H9 (cell line): ENCODE measurements around the gene STOM. TPM values are rescaled to one million over a fixed set of nuclear protein-coding genes. Genes with fewer than 3 reads are reported as not detected.
A peak's percentile ranks its signal among the peaks of the same experiment; 100 is the strongest.

Experiments used
- DNase-seq: peaks from one replicate; pipeline ENCODE4 v3.0.0-alpha.2; 2017
- H2AFZ ChIP-seq: one replicate; pipeline ENCODE4 v1.6.1; 2013; ENCODE audit warnings: mild to moderate bottlenecking, low read length, control low read depth, moderate library complexity
- H2AK5ac ChIP-seq: 2 replicates; pipeline ENCODE4 v1.6.1; 2013; ENCODE audit warnings: low read length, control low read depth, mixed read lengths; ENCODE audit not compliant: insufficient read length
- H2BK120ac ChIP-seq: one replicate; pipeline ENCODE4 v1.6.1; 2013; ENCODE audit warnings: low read depth, mild to moderate bottlenecking, low read length, control low read depth, inconsistent platforms; ENCODE audit not compliant: poor library complexity, severe bottlenecking
- H2BK12ac ChIP-seq: 2 replicates; pipeline ENCODE4 v1.6.1; 2013; ENCODE audit warnings: low read length, control low read depth, mixed read lengths, low read depth; ENCODE audit not compliant: insufficient read length
- H2BK15ac ChIP-seq: 2 replicates; pipeline ENCODE4 v1.6.1; 2013; ENCODE audit warnings: low read depth, low read length, control low read depth
- H2BK20ac ChIP-seq: one replicate; pipeline ENCODE4 v1.6.1; 2013; ENCODE audit warnings: low read depth, mild to moderate bottlenecking, low read length, control low read depth, inconsistent platforms; ENCODE audit not compliant: poor library complexity, severe bottlenecking
- H2BK5ac ChIP-seq: 2 replicates; pipeline ENCODE4 v1.6.1; 2013; ENCODE audit warnings: low read length, control low read depth, mixed read lengths; ENCODE audit not compliant: insufficient read length
- H3K14ac ChIP-seq: 2 replicates; pipeline ENCODE4 v1.6.1; 2013; ENCODE audit warnings: low read length, control low read depth; ENCODE audit not compliant: insufficient read depth
- H3K18ac ChIP-seq: 2 replicates; pipeline ENCODE4 v1.6.1; 2013; ENCODE audit warnings: low read depth, mild to moderate bottlenecking, mixed read lengths, low read length, control low read depth; ENCODE audit not compliant: insufficient read length
- H3K23ac ChIP-seq: 2 replicates; pipeline ENCODE4 v1.6.1; 2013; ENCODE audit warnings: low read length, control low read depth, mixed read lengths, low read depth; ENCODE audit not compliant: insufficient read length
- H3K23me2 ChIP-seq: 2 replicates; pipeline ENCODE4 v1.6.1; 2013; ENCODE audit warnings: low read depth, mild to moderate bottlenecking, mixed read lengths, low read length, control low read depth; ENCODE audit not compliant: insufficient read length, poor library complexity, severe bottlenecking
- H3K27ac ChIP-seq: 2 replicates; pipeline ENCODE4 v1.5.1; 2013; ENCODE audit warnings: low read length, control low read depth, mixed read lengths, low read depth; ENCODE audit not compliant: insufficient read length
- H3K27me3 ChIP-seq: 2 replicates; pipeline ENCODE4 v1.6.1; 2013; ENCODE audit warnings: low read length, control low read depth, inconsistent platforms; ENCODE audit not compliant: insufficient read depth
- H3K4ac ChIP-seq: 2 replicates; pipeline ENCODE4 v1.6.1; 2013; ENCODE audit warnings: low read depth, mild to moderate bottlenecking, control low read depth, inconsistent platforms, low read length, moderate library complexity
- H3K4me1 ChIP-seq: 2 replicates; pipeline ENCODE4 v1.6.1; 2013; ENCODE audit warnings: low read length, control low read depth, inconsistent platforms; ENCODE audit not compliant: insufficient read depth
- H3K4me2 ChIP-seq: 2 replicates; pipeline ENCODE4 v1.6.1; 2013; ENCODE audit warnings: low read length, control low read depth, mixed read lengths; ENCODE audit not compliant: insufficient read length, insufficient read depth
- H3K56ac ChIP-seq: 2 replicates; pipeline ENCODE4 v1.6.1; 2013; ENCODE audit warnings: low read depth, mild to moderate bottlenecking, mixed read lengths, low read length, control low read depth; ENCODE audit not compliant: insufficient read length
- H3K79me1 ChIP-seq: 2 replicates; pipeline ENCODE4 v1.6.1; 2013; ENCODE audit warnings: low read depth, mild to moderate bottlenecking, moderate library complexity, low read length, control low read depth, inconsistent platforms; ENCODE audit not compliant: insufficient read depth, poor library complexity, severe bottlenecking
- H3K79me2 ChIP-seq: 2 replicates; pipeline ENCODE4 v1.6.1; 2013; ENCODE audit warnings: low read length, control low read depth, inconsistent platforms; ENCODE audit not compliant: insufficient read depth
- H3K9ac ChIP-seq: 2 replicates; pipeline ENCODE4 v1.6.1; 2013; ENCODE audit warnings: low read length, control low read depth, mixed read lengths; ENCODE audit not compliant: insufficient read length; ENCODE audit errors: extremely low read depth
- H3K9me3 ChIP-seq: one replicate; pipeline ENCODE4 v1.6.1; 2013; ENCODE audit warnings: low read depth, low read length, inconsistent platforms; ENCODE audit not compliant: control insufficient read depth
- H3T11ph ChIP-seq: one replicate; pipeline ENCODE4 v1.6.1; 2013; ENCODE audit warnings: mild to moderate bottlenecking, low read length, control low read depth, inconsistent platforms
- H4K20me1 ChIP-seq: one replicate; pipeline ENCODE4 v1.6.1; 2013; ENCODE audit not compliant: control insufficient read depth, insufficient read length, insufficient read depth
- H4K5ac ChIP-seq: 2 replicates; pipeline ENCODE4 v1.6.1; 2013; ENCODE audit warnings: low read depth, mild to moderate bottlenecking, mixed read lengths, low read length, control low read depth; ENCODE audit not compliant: insufficient read length
- H4K8ac ChIP-seq: replicated peaks from 2 replicates; pipeline ENCODE4 v1.6.1; 2013; ENCODE audit warnings: low read length, control low read depth, mixed read lengths, low read depth; ENCODE audit not compliant: insufficient read length
- H4K91ac ChIP-seq: 2 replicates; pipeline ENCODE4 v1.6.1; 2013; ENCODE audit warnings: low read depth, mild to moderate bottlenecking, moderate library complexity, mixed read lengths, low read length, control low read depth; ENCODE audit not compliant: insufficient read length
- H3K27ac Mint-ChIP-seq, 3 experiments: 2 replicates in 2 of 3; 3 replicates in 1 of 3; pipeline ENCODE4 v1.8.0; 2020 to 2021; ENCODE audit warnings: mixed read lengths in 3 of 3, mild to moderate bottlenecking in 1 of 3, moderate library complexity in 1 of 3
- H3K27me3 Mint-ChIP-seq: 2 replicates; pipeline ENCODE4 v1.8.0; 2021; ENCODE audit warnings: low read depth, mild to moderate bottlenecking, moderate library complexity, mixed read lengths
- H3K36me3 Mint-ChIP-seq, 3 experiments: 2 replicates in 2 of 3; 3 replicates in 1 of 3; pipeline ENCODE4 v1.8.0; 2020 to 2021; ENCODE audit warnings: low read depth in 3 of 3, mixed read lengths in 3 of 3; ENCODE audit not compliant: insufficient read depth in 1 of 3
- H3K4me1 Mint-ChIP-seq, 2 experiments: 2 replicates each; pipeline ENCODE4 v1.8.0; 2020; ENCODE audit warnings: mixed read lengths in 2 of 2
- H3K4me3 Mint-ChIP-seq, 2 experiments: 2 replicates in 1 of 2; 3 replicates in 1 of 2; pipeline ENCODE4 v1.8.0; 2020 to 2021; ENCODE audit warnings: mild to moderate bottlenecking in 2 of 2, mixed read lengths in 2 of 2, moderate library complexity in 1 of 2
- H3K9me3 Mint-ChIP-seq, 2 experiments: 2 replicates in 1 of 2; 3 replicates in 1 of 2; pipeline ENCODE4 v1.8.0; 2020; ENCODE audit warnings: mild to moderate bottlenecking in 2 of 2, mixed read lengths in 2 of 2, moderate library complexity in 1 of 2
- CTCF ChIP-seq: fragments of 200-600 bp; sonication (generic); conservative IDR thresholded peaks from 3 replicates; pipeline ENCODE4 v1.8.0; 2021; ENCODE audit warnings: antibody characterized with exemption, mild to moderate bottlenecking
- WGBS: extraction: QIAGEN DNeasy Blood & Tissue Kit; methylation state at CpG from one replicate; pipeline ENCODE4 v1.1.7; 2013; ENCODE audit warnings: missing lambda C conversion rate, low lambda C conversion rate, mixed read lengths; ENCODE audit not compliant: insufficient read length; ENCODE audit errors: extremely low coverage; 5-methylcytosine and 5-hydroxymethylcytosine counted together
- total RNA-seq: library from RNA; stranded (reverse); gene quantifications from 2 replicates; pipeline ENCODE4 v1.2.1, GENCODE V29; 2021

The STOM gene
- total RNA-seq, 1 experiment from 2014 or later = 15.3 TPM

- H3K14ac ChIP-seq = no peak overlapping the region
- H2AFZ ChIP-seq = no peak overlapping the region
- H4K20me1 ChIP-seq = no peaks in the 10 kb centered on the region
- Mint-ChIP-seq H3K9me3 (peaks cover 11 to 17% of the 10 kb centered on the region in 2 experiments), H3K27me3 (peaks cover 15% of the 10 kb centered on the region), H3K4me1 (peaks cover 4 to 10% of the 10 kb centered on the region in 2 experiments), H3K27ac (no peak overlapping the region), H3K4me3 (no peak overlapping the region), H3K36me3 (peaks cover 0 to 4% (median 0%) of the 10 kb centered on the region in 3 experiments; a peak in 1 of 7 replicates)
- no peak overlapping the region for H3K56ac ChIP-seq
- no peak overlapping the region for H2BK20ac ChIP-seq
- no peak overlapping the region for H2AK5ac ChIP-seq
- H2BK15ac ChIP-seq = no peak overlapping the region
- H3K27me3 ChIP-seq = no peaks in the 10 kb centered on the region
- H3K23ac ChIP-seq = no peak overlapping the region
- no peak for DNase-seq
- H3K18ac ChIP-seq = no peak overlapping the region
- H3K79me1 ChIP-seq = no peaks in the 10 kb centered on the region
- H3K9ac ChIP-seq = no peak overlapping the region
- no peaks in the 10 kb centered on the region for H3K4me1 ChIP-seq
- peak; percentile 86 for TF ChIP-seq CTCF
- H3K23me2 ChIP-seq = no peaks in the 10 kb centered on the region
- H3K79me2 ChIP-seq = no peaks in the 10 kb centered on the region
- no peak overlapping the region for H3K4me2 ChIP-seq
- H4K91ac ChIP-seq = no peak overlapping the region
- H4K8ac ChIP-seq = no peak overlapping the region
- no peak overlapping the region for H3K4ac ChIP-seq
- no peak overlapping the region for H4K5ac ChIP-seq
- no peak overlapping the region for H2BK120ac ChIP-seq
- no CpG with 5 or more reads among the region's 9 CpGs for WGBS
- no peak overlapping the region for H2BK5ac ChIP-seq
- H3K9me3 ChIP-seq = no peaks in the 10 kb centered on the region
- no peak overlapping the region for H3K27ac ChIP-seq
- no peak overlapping the region for H2BK12ac ChIP-seq
- H3T11ph ChIP-seq = no peak overlapping the region
These were observed 30.0 kb upstream of the STOM start for GRCh38 chr9:121399883-121400607.
